HG02943 (cell line): ENCODE measurements around the gene TAS2R13.

Experiments
- ATAC-seq: cut with Tn5 transposase; IDR thresholded peaks from one replicate; pipeline ENCODE4 v1.9.1; 2021; ENCODE audit warnings: mild to moderate bottlenecking, low read depth, moderate library complexity; ENCODE audit not compliant: unreplicated experiment

The TAS2R13 gene

GRCh38 chr12:10909462-10909861, at the start of gene TAS2R13:
TAS2R13 (minus strand) TSS chr12:10909562; CDS start chr12:10909298, 264 bp downstream.
- ATAC-seq, result no peak

- no peak for ATAC-seq
Observed at GRCh38 chr12:10957741-10958140, 48.4 kb upstream of the TAS2R13 start.

GRCh38 chr12:10956085-10956484, 46.7 kb upstream of the TAS2R13 start:
- ATAC-seq, result no peak

- ATAC-seq, result no peak
Observed at GRCh38 chr12:10952645-10953044, 43.3 kb upstream of the TAS2R13 start.

- ATAC-seq, result no peak
Observed at GRCh38 chr12:10943167-10943566, 33.8 kb upstream of the TAS2R13 start.

GRCh38 chr12:10941916-10942607, 32.7 kb upstream of the TAS2R13 start:
- ATAC-seq, result no peak

- ATAC-seq, result no peak
Observed at GRCh38 chr12:10941369-10941768, 32.0 kb upstream of the TAS2R13 start.

- ATAC-seq, result no peak
Observed at GRCh38 chr12:10940389-10940788, 31.0 kb upstream of the TAS2R13 start.

GRCh38 chr12:10939163-10939562, 29.8 kb upstream of the TAS2R13 start, which contains the start of gene TAS2R14:
TAS2R14 (minus strand) TSS chr12:10939263; CDS start chr12:10939207, 56 bp downstream.
- no peak for ATAC-seq

- ATAC-seq, result no peak
Observed at GRCh38 chr12:10936506-10936905, 27.1 kb upstream of the TAS2R13 start.

- ATAC-seq, result no peak
Observed at GRCh38 chr12:10928746-10929286, 19.5 kb upstream of the TAS2R13 start, which contains the start of gene PRH2. PRH2 (plus strand) TSS chr12:10929236; CDS start chr12:10929274, 38 bp downstream.

GRCh38 chr12:10926269-10926668, 16.9 kb upstream of the TAS2R13 start:
- ATAC-seq, result no peak

GRCh38 chr12:10919809-10920208, 10.4 kb upstream of the TAS2R13 start:
- ATAC-seq, result no peak

- no peak for ATAC-seq
Observed at GRCh38 chr12:10910380-10910779, 1.0 kb upstream of the TAS2R13 start.

- ATAC-seq, result no peak
Observed at GRCh38 chr12:10904686-10905085, 4.7 kb downstream of the TAS2R13 start.

- no peak for ATAC-seq
Observed at GRCh38 chr12:10901427-10901826, 7.9 kb downstream of the TAS2R13 start.

GRCh38 chr12:10900972-10901371, 8.4 kb downstream of the TAS2R13 start:
- no peak for ATAC-seq

- ATAC-seq, result no peak
Observed at GRCh38 chr12:10900530-10900929, 8.8 kb downstream of the TAS2R13 start.

GRCh38 chr12:10896854-10897253, 12.5 kb downstream of the TAS2R13 start:
- ATAC-seq, result no peak

GRCh38 chr12:10891937-10892336, 17.4 kb downstream of the TAS2R13 start:
- ATAC-seq, result no peak

GRCh38 chr12:10889226-10889625, 20.1 kb downstream of the TAS2R13 start:
- no peak for ATAC-seq

GRCh38 chr12:10884086-10884725, 25.2 kb downstream of the TAS2R13 start, which contains the start of gene PRH1:
PRH1 (minus strand) TSS chr12:10884255; CDS start chr12:10884217, 38 bp downstream.
- no peak for ATAC-seq
